HEK293T (cell line): Measurements from ENCODE around the gene HSPA2.

Experiments
- BHLHE40 ChIP-seq: fragments of 450-650 bp; IDR thresholded peaks from 2 replicates; pipeline ENCODE4 v1.6.1; 2016; ENCODE audit warnings: mild to moderate bottlenecking, moderate library complexity, borderline replicate concordance
- ZNF384 ChIP-seq: fragments of 450-650 bp; IDR thresholded peaks from 2 replicates; pipeline ENCODE4 v1.6.1; 2016

- no peak for TF ChIP-seq ZNF384
- TF ChIP-seq BHLHE40: no peak
Measured at GRCh38 chr14:64502887-64503433, 37.6 kb upstream of the HSPA2 start.
